ENCODE measurements around the gene SLC26A9.

Gene SLC26A9

DNA sequence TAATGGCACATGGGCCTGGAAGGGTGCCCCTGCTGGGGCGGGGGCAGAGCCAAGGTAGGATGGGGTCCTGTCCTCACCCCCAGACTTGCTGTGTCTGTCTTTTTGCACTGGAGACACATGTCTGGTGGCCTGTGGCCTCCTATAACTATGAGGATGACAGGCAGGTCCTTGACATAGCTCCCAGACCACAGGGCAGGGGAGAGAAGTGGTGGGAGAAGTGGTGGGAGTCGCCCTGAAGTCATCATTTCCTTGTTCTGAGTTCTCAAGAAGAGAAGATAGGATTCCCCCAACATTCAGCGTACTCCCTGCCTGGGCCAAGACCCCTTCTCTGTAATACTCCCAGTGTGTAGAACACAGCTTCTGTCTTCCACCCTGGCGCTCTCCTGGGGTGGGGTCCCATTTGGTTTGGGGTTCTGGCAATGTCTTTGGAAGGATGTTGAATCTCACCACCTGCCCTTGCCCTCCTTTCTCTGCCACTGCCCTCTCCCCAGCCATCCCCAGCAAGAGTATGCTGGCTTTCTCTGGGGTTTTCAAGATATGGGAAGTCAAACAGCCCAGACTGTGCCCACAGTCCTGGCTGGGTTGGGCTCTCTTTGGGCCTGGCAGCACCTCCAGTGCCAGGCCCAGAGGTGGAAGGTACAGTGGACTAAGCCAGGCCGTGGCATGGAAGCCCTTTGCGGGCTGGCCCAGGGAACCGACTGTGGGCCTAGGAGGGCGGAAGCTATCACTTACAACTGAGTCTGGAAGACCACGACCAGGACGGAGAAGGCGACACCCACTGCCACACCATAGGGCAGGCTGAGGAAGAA lies 19.4 kb downstream of the SLC26A9 start:
- no peaks in the 10 kb centered on the region for H3K27me3 ChIP-seq (ENCODE audit: control insufficient read depth, insufficient read depth, low read length)
- H3K9me3 ChIP-seq (ENCODE audit: control insufficient read depth, insufficient read depth, low read length) = no peaks in the 10 kb centered on the region
- H3K27ac ChIP-seq (ENCODE audit: low read depth, low read length) = no peak overlapping the region
- H3K4me1 ChIP-seq (ENCODE audit: control insufficient read depth, insufficient read depth, low read length) = 0 out of 2 replicates have a peak, but pooled peaks cover under 1% of the 10 kb centered on the region
- no peak overlapping the region for H3K9ac ChIP-seq (ENCODE audit: low read depth, low read length)
- H3K4me3 ChIP-seq (ENCODE audit: low read depth, low read length) = no peak overlapping the region
- no peaks in the 10 kb centered on the region for H3K36me3 ChIP-seq (ENCODE audit: control insufficient read depth, insufficient read depth, low read length)

DNA sequence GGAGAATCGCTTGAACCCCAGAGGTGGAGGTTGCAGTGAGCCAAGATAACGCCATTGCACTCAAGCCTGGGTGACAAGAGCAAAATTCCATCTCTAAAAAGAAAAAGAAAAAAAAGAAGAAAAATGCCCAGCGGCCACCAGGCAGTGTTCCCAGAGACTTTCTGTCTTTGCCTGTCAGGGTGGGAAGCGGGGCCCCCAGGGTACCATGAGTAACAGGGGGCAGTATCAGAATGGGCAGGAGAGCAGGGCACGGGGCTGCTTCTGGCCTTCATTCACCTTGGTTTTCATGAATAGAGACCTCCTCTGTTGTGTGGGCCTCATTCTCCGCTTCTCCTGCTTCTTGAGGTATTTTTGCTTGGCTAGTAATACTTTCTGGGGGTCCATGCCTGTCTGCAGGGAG lies 20.4 kb downstream of the SLC26A9 start:
- no peak overlapping the region for H3K4me3 ChIP-seq (ENCODE audit: low read depth, low read length)
- H3K9me3 ChIP-seq (ENCODE audit: control insufficient read depth, insufficient read depth, low read length) = no peaks in the 10 kb centered on the region
- H3K27me3 ChIP-seq (ENCODE audit: control insufficient read depth, insufficient read depth, low read length) = no peaks in the 10 kb centered on the region
- 0 out of 2 replicates have a peak, but pooled peaks cover 2% of the 10 kb centered on the region for H3K4me1 ChIP-seq (ENCODE audit: control insufficient read depth, insufficient read depth, low read length)
- no peak overlapping the region for H3K27ac ChIP-seq (ENCODE audit: low read depth, low read length)
- H3K36me3 ChIP-seq (ENCODE audit: control insufficient read depth, insufficient read depth, low read length) = no peaks in the 10 kb centered on the region
- H3K9ac ChIP-seq (ENCODE audit: low read depth, low read length) = no peak overlapping the region

DNA sequence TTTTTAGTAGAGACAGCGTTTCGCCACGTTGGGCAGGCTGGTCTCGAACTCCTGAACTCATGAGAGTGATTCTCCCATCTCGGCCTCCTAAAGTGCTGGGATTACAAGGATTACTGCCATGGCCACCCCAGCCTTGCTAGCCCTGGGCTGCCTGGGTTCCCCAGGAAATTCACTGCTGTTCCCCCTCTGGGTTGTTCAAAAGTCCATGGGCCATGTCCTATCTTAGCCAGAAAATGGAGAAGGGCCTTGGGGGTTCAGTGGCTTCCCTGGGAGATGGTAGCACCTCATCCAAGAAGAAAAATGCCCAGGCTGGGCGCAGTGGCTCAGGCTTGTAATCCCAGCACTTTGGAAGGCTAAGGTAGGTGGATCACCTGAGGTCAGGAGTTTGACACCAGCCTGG lies 20.9 kb downstream of the SLC26A9 start:
- Histone ChIP-seq H3K9me3 (ENCODE audit: control insufficient read depth, insufficient read depth, low read length) (no peaks in the 10 kb centered on the region), H3K27ac (ENCODE audit: low read depth, low read length) (no peak overlapping the region), H3K4me3 (ENCODE audit: low read depth, low read length) (no peak overlapping the region), H3K9ac (ENCODE audit: low read depth, low read length) (no peak overlapping the region), H3K4me1 (ENCODE audit: control insufficient read depth, insufficient read depth, low read length) (0 out of 2 replicates have a peak, but pooled peaks cover 2% of the 10 kb centered on the region), H3K27me3 (ENCODE audit: control insufficient read depth, insufficient read depth, low read length) (no peaks in the 10 kb centered on the region), H3K36me3 (ENCODE audit: control insufficient read depth, insufficient read depth, low read length) (no peaks in the 10 kb centered on the region)

DNA sequence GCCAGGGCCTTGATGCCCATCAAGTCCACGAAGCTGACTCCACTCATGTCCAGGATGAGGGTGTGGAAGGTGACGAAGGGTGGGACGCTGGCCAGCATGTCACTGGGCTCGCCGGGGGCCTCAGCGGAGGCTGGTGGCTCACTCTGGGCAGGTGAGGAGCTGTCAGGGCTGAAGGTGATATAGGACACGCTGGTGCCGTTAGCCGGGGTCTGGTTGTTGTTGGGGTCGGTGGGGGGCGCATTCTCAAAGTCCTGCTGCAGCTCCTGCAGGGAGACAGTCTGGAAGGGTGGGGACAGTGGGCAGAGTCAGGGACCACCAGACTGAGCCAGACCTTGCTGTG lies 21.7 kb downstream of the SLC26A9 start:
- Histone ChIP-seq H3K9ac (ENCODE audit: low read depth, low read length) (no peak overlapping the region), H3K9me3 (ENCODE audit: control insufficient read depth, insufficient read depth, low read length) (no peaks in the 10 kb centered on the region), H3K4me3 (ENCODE audit: low read depth, low read length) (no peak overlapping the region), H3K36me3 (ENCODE audit: control insufficient read depth, insufficient read depth, low read length) (no peaks in the 10 kb centered on the region), H3K27me3 (ENCODE audit: control insufficient read depth, insufficient read depth, low read length) (no peaks in the 10 kb centered on the region), H3K4me1 (ENCODE audit: control insufficient read depth, insufficient read depth, low read length) (0 out of 2 replicates have a peak, but pooled peaks cover 2% of the 10 kb centered on the region), H3K27ac (ENCODE audit: low read depth, low read length) (no peak overlapping the region)

DNA sequence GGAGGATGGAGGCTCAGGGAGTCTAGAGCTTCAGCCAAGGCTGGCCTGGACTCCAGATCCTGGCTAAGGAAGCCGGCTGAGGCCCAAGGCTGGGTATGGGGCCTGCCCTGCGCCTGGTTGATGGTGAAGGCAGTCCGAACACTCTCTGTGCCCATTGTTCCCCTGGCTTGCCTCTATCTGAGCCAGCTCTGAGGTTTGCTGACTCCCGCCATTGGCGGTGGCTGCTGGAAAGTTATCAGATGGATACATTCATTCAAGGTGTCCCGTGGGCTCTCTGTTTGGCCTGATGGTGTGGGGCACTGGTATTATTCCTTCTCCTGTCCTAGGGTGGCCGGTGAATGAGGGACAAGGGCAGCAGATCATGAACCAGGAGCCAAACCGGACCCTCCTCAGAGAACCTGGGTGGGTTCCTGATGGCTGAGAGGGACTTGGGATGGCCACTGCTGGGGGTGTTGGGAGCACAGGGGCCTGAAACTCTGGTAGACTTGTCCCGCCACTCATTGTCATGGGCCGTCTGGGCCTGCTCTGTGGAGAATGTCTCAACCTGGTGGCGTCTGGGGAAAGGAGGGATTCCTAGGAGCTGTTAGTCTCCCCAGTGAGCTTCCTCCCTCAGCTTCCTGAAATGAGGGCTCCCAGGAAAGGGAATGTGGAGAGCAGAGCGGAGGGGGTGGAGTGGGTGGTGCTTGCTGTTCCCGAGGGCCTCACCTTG lies 22.2 kb downstream of the SLC26A9 start:
- no peak overlapping the region for H3K27ac ChIP-seq (ENCODE audit: low read depth, low read length)
- H3K27me3 ChIP-seq (ENCODE audit: control insufficient read depth, insufficient read depth, low read length) = no peaks in the 10 kb centered on the region

DNA sequence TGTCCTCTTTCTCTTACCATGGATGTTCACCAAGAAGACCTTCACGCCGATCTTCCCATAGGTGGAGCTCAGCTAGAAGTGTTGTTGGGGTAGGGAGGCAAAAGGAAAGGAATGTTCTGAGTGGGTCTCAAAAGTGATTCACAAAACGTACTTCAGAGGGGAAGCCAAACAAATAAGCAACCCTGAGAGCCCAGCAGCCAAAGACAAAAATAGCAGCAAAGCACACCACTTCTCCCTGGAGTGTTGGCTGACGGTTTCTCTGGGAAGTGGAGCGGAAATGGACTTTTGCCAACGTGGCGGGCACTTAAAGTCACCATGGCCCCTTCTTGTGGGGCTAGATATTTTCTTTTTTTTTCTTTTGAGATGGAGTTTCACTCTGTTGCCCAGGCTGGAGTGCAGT lies 23.1 kb downstream of the SLC26A9 start:
- H3K4me3 ChIP-seq (ENCODE audit: low read depth, low read length) = no peak overlapping the region
- no peak overlapping the region for H3K27ac ChIP-seq (ENCODE audit: low read depth, low read length)
- no peaks in the 10 kb centered on the region for H3K36me3 ChIP-seq (ENCODE audit: control insufficient read depth, insufficient read depth, low read length)
- no peaks in the 10 kb centered on the region for H3K27me3 ChIP-seq (ENCODE audit: control insufficient read depth, insufficient read depth, low read length)
- no peaks in the 10 kb centered on the region for H3K9me3 ChIP-seq (ENCODE audit: control insufficient read depth, insufficient read depth, low read length)
- H3K9ac ChIP-seq (ENCODE audit: low read depth, low read length) = no peak overlapping the region
- 0 out of 2 replicates have a peak, but pooled peaks cover 2% of the 10 kb centered on the region for H3K4me1 ChIP-seq (ENCODE audit: control insufficient read depth, insufficient read depth, low read length)

More for the DNA sequence above, 22.2 kb downstream of the SLC26A9 start:
- no peaks in the 10 kb centered on the region for H3K9me3 ChIP-seq (ENCODE audit: control insufficient read depth, insufficient read depth, low read length)
- no peak overlapping the region for H3K9ac ChIP-seq (ENCODE audit: low read depth, low read length)
- H3K4me1 ChIP-seq (ENCODE audit: control insufficient read depth, insufficient read depth, low read length) = 0 out of 2 replicates have a peak, but pooled peaks cover 2% of the 10 kb centered on the region
- H3K36me3 ChIP-seq (ENCODE audit: control insufficient read depth, insufficient read depth, low read length) = no peaks in the 10 kb centered on the region
- no peak overlapping the region for H3K4me3 ChIP-seq (ENCODE audit: low read depth, low read length)

DNA sequence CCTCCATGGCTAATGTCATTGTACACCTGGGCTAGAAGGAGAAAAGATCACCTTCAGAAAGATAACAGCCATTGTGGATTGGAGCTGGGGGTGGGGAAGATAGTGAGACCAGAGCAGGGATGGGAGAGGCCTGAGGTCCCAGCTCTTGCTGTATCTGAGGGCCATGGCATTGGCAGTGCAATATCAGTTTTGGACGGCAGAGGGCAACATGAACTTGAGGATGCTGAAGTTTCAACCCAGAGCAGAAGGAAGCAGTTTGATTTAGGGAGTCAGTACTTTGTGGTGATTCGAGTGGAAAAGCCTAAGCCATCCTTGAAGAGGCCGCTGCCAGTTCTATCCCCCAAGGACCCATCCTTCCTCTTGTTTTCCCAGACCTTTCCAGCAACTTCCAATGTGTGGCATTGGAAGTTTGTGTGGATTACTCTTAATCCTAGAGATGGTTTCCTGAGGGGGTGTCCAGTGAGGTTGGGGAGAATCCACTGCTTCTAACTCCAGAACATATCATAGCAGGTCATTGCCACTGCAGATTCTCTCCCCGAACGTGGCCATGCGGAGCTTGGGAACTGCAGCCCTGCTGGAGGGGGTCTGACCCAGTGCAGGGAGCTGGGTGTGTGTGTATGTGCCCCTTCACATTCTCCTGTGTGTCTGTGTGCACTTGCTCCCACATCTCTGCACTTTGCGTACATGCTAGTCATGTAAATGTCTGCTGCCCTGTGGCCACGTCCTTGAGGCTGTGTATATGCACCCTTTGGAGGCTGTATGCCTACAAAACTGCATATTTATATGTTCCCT lies 24.1 kb downstream of the SLC26A9 start:
- Histone ChIP-seq H3K4me1 (ENCODE audit: control insufficient read depth, insufficient read depth, low read length) (0 out of 2 replicates have a peak, but pooled peaks cover 2% of the 10 kb centered on the region), H3K4me3 (ENCODE audit: low read depth, low read length) (no peak overlapping the region), H3K9ac (ENCODE audit: low read depth, low read length) (no peak overlapping the region), H3K9me3 (ENCODE audit: control insufficient read depth, insufficient read depth, low read length) (no peaks in the 10 kb centered on the region), H3K27ac (ENCODE audit: low read depth, low read length) (no peak overlapping the region), H3K36me3 (ENCODE audit: control insufficient read depth, insufficient read depth, low read length) (no peaks in the 10 kb centered on the region), H3K27me3 (ENCODE audit: control insufficient read depth, insufficient read depth, low read length) (no peaks in the 10 kb centered on the region)

DNA sequence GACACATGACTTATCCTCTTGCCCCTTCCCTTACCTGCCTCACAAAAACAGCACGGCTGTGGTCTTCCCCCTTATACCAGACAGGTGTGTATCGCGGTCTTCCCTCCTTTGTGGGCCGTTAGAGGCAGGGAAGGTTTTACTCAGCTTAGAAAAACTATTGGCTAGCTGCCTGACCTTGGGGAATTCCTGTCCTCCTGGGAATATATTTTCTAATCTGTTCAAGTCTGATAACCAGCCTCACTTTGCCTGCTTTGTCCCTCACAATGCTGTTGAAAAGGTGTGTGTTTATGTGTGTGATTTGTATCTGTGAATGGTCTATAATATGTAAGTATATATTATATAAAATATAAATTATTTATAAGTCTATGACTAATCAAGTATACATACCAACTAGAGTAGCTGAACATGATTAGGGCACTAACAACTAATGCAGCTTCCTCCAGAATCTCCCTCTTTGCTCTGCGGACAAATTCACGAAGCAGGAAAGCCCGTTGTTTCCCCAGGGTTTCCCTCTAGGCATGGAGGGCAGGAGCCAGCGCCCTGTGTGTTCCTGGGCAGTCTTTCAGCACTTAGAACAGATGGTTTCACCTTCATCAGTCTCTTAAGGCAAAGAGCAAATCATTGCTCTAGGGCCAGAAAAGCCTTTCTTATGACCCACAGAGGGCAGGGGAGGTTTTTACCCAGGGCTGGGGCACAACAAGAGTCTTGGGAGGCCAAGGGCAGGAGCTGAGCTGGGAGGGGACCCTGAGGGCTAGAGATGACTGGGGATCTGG lies 25.6 kb downstream of the SLC26A9 start:
- Histone ChIP-seq H3K27me3 (ENCODE audit: control insufficient read depth, insufficient read depth, low read length) (no peaks in the 10 kb centered on the region), H3K9me3 (ENCODE audit: control insufficient read depth, insufficient read depth, low read length) (no peaks in the 10 kb centered on the region), H3K27ac (ENCODE audit: low read depth, low read length) (no peak overlapping the region), H3K9ac (ENCODE audit: low read depth, low read length) (no peak overlapping the region), H3K36me3 (ENCODE audit: control insufficient read depth, insufficient read depth, low read length) (no peaks in the 10 kb centered on the region), H3K4me1 (ENCODE audit: control insufficient read depth, insufficient read depth, low read length) (0 out of 2 replicates have a peak, but pooled peaks cover 2% of the 10 kb centered on the region), H3K4me3 (ENCODE audit: low read depth, low read length) (no peak overlapping the region)

DNA sequence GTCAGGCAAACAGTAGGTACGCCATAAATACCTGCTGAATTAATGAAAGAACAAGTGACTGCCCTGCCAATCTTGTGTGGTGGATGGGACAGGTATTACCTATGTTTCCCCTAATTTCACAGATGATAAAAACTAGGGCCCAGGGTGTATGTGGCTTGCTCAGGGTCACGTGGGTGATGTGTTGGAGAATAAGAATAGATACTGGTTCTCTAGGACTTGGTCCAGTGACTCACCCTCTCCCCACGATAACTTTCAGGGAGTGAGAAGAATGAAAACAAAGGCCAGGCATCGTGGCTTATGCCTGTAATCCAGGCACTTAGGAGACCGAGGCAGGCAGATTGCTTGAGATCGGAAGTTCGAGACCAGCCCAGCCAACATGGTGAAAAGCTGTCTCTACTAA lies 26.7 kb downstream of the SLC26A9 start:
- Histone ChIP-seq H3K9ac (ENCODE audit: low read depth, low read length) (no peak overlapping the region), H3K4me3 (ENCODE audit: low read depth, low read length) (no peak overlapping the region), H3K4me1 (ENCODE audit: control insufficient read depth, insufficient read depth, low read length) (0 out of 2 replicates have a peak, but pooled peaks cover 2% of the 10 kb centered on the region), H3K27me3 (ENCODE audit: control insufficient read depth, insufficient read depth, low read length) (no peaks in the 10 kb centered on the region; the same call in 1 of the 2 replicates), H3K9me3 (ENCODE audit: control insufficient read depth, insufficient read depth, low read length) (no peaks in the 10 kb centered on the region), H3K36me3 (ENCODE audit: control insufficient read depth, insufficient read depth, low read length) (no peaks in the 10 kb centered on the region), H3K27ac (ENCODE audit: low read depth, low read length) (no peak overlapping the region)

DNA sequence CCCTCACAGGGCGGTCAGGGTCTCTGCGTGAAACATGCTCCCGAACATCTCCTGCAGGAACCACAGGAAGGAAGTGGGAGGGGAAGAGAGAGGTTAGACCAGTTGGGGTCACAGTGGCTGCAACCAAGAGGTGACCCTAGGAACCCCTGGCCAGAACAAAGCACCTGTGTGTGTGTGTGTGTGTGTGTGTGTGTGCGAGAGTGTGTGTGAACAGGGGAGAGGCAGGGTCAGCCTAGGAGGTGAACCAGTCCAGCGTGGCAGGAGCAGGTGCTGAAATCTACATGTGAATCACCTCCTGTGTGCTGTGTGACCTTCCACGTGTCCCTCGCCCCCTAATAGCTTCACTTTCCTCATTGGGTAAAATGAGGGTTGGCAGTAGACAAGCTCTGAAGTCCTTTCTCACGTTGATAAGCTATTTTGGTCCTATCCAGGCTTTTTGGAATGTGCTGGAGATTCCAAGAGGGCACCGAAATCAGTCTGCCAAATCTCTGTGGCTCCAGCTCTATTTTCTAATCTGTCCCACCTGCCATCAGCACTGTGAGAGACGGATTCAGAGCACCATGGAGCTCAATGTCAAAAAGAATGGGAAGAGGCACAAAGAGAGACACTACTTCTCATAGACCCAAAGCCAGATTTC lies 27.8 kb downstream of the SLC26A9 start:
- 0 out of 2 replicates have a peak, but pooled peaks cover 2% of the 10 kb centered on the region for H3K4me1 ChIP-seq (ENCODE audit: control insufficient read depth, insufficient read depth, low read length)
- H3K9ac ChIP-seq (ENCODE audit: low read depth, low read length) = no peak overlapping the region
- H3K9me3 ChIP-seq (ENCODE audit: control insufficient read depth, insufficient read depth, low read length) = no peaks in the 10 kb centered on the region
- no peak overlapping the region for H3K4me3 ChIP-seq (ENCODE audit: low read depth, low read length)
- H3K27ac ChIP-seq (ENCODE audit: low read depth, low read length) = no peak overlapping the region
- no peaks in the 10 kb centered on the region for H3K36me3 ChIP-seq (ENCODE audit: control insufficient read depth, insufficient read depth, low read length)
- H3K27me3 ChIP-seq (ENCODE audit: control insufficient read depth, insufficient read depth, low read length) = no peaks in the 10 kb centered on the region; the same call in 1 of the 2 replicates
